Right renal cortex interstitium (tissue), 3 donors: ENCODE measurements around the gene LGALS4. TPM values are rescaled to one million over a fixed set of nuclear protein-coding genes. Genes with fewer than 3 reads are reported as not detected.
A peak's percentile ranks its signal among the peaks of the same experiment; 100 is the strongest.
"Not testable (repeated sequence)": the region's sequence is repeated elsewhere in the genome, so short reads cannot be mapped to it uniquely, and the experiment has no call there.

Experiments
- DNase-seq, 3 donors: peaks; one replicate each; pipeline ENCODE4 v3.0.0-alpha.2; 2013; ENCODE audit warnings: low read depth in 3 of 3, low spot score in 2 of 3
- polyA plus RNA-seq, 3 donors: library from polyadenylated mRNA; unstranded; fragments of 120-200 nt; gene quantifications; one replicate each; pipeline ENCODE4 v1.2.1, GENCODE V29; 2013; ENCODE audit not compliant: insufficient read length in 3 of 3

Gene LGALS4
- polyA plus RNA-seq, 3 donors = 0.72 to 1.6 (median 1.1) TPM

DNA sequence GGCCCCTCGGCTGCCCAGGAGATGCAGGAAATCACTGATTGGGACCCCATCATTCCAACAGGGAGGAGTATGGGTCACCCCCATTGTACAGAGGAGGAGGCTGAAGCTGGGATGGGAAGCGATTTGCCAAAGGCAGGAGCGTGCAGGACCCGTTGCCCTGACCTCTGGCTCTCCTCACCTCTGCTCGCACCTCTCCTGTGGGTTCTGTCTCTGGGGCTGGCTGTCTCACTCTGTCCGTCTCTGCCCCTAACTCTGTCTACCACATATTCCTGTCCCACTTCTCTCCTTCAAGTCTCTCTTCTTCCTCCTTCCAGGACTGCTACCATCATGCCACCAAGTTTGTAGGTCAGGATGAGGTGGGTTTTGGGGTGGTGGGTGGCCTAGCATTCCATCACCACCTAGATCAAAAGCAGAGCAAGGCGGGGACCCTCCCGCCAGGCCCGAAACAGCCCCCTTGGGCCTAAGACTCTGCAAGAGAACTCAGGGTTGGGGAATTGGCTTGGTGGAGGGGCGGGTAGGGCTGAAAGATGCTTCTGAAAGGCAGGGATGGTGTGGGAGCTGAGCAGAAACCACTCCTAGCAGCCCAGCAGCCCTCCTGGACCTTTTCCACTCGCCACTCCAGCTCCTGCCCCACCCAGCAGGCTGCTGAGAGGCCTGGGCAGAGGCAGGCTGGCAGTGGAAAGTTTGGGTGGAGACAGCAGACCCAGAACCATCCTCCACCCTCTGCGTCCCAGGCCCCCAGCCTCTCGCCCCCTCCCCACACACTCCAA lies 38.4 kb downstream of the LGALS4 start:
- no peak for DNase-seq

DNA sequence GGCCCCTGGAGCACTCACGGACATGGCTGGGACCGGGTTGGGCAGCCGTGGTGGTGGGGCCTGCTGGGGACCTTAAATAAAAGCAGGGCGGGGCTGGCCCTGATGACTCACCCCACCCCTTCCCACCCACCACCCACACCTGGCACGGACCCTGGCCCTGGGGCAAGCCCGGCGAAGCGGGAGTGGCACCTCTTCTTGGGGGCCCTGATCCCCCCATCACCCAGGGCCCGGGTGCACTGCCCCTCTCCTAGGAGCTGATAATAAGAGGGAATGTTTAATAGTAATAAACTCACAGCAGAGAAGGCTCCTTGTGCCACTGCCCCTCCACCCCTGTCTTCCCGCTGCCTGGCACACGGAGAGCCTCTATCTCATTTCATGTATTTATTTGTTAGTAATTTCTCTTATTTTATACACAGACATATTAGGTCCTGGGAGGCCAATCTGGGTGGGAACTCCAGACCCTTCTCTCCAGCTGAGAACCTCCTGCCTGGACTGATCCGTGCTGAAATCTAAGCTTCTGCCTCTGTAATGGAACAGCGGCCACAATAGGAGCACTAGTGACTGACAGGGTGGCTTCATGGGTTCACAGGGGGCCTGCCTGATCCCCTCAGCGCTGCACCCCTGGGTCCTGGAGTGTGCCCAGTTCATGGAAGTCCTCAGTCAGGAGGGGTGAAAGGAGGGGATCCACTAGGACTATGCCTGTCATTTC lies 39.1 kb downstream of the LGALS4 start, which contains the start of gene LGALS7:
Gene LGALS7 (minus strand): TSS at position 49 of the 709 bp plus-strand sequence. CDS start 25 bp downstream, at position 24.
- no peak for DNase-seq

DNA sequence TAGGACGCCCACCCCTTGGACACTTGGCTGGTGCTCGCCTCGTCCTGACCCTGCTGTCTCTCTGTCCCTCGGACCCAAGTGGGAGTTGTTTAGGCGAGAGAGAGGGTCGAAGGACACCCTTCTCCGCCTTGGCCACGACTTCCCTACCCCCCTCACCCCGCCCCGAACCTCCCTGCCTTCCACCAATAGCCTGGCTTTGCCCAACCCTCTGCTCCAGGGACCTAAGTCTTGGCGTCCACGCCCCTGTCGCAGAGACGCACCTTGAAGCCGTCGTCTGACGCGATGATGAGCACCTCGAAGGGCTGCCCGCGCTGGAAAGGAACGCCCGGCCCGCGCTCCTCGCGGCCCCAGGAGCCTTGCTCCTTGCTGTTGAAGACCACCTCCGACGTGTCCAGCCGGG lies 41.2 kb downstream of the LGALS4 start:
- not testable (repeated sequence) for DNase-seq

DNA sequence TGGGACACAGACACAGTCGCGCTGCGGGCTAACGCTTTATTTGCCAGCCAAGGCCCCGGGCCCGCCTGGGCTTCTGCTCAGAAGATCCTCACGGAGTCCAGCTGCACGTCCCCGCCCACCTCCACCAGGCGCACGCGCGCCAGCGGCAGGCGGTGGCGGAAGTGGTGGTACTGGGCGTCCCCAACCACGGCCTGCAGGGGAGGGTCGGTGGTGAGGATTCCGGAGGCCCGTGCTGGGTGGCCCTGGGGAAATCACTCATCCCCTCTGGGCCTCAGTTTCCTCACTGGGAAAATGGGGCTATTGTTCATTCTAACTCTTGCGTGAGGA lies 41.8 kb downstream of the LGALS4 start:
- DNase-seq = not testable (repeated sequence)

DNA sequence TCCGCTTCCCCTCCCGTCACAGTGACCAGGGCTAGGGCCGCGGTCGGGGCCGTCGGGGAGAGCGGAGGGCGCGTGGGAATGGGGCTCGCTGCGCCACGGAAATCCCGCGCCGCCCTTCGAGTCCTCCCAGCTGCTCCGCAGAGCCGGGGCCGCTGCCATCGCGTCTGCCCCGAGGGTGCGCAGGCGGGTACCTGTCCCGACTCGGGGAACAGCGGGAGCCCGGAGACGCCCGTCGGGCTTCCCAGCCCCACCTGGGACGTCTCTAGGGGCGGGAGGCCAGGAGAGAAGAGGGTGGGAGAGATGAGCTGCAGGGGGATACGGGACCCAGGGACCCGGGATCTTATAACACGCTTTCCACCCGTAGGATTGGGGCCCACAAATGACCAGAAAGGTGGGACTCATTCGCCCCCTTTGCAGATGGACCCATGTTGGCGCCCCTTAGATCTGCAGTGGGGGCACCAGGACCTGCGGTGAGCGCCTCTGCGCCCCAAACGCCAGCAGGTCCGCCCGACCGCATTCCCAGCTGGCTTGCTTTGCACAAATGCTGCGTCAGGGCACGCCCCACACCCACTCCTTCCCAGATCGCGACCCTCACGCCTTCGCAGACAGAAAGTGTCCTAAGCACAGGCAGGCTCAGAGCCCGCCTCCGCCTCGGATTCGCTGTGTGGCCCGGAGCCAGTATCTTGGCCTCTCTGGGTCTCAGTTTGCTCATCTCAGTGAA lies 42.4 kb downstream of the LGALS4 start:
- not testable (repeated sequence) for DNase-seq

DNA sequence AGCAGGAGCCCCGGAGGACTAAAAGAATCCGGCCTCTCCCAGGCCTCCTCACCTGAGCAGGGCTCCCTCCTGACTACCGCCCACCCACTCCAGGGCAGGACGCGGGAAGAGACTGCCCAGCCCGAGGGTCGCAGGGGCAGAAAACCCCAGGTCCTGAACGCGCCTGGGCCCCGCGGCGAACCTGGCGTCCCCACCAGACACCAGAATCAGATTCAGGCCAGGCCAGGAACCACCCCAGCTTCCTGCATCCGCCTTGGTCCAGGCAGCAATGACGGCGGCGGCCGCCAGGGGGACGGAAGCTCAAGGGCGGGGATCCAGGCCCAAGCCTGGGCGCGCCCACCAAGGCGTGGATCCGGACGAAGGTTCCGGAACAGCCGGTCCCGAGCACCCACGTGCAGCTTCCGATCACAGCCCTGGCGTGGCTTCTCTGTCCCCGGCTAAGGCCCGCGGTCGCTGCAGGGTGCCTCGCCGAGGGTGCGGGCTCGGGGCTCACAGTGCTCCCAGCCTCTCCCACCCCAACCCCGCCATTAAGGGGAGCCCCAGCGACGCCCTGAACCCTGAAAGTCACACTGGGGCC lies 43.0 kb downstream of the LGALS4 start:
- peak; percentile 40 to 60 (median 41) for DNase-seq

DNA sequence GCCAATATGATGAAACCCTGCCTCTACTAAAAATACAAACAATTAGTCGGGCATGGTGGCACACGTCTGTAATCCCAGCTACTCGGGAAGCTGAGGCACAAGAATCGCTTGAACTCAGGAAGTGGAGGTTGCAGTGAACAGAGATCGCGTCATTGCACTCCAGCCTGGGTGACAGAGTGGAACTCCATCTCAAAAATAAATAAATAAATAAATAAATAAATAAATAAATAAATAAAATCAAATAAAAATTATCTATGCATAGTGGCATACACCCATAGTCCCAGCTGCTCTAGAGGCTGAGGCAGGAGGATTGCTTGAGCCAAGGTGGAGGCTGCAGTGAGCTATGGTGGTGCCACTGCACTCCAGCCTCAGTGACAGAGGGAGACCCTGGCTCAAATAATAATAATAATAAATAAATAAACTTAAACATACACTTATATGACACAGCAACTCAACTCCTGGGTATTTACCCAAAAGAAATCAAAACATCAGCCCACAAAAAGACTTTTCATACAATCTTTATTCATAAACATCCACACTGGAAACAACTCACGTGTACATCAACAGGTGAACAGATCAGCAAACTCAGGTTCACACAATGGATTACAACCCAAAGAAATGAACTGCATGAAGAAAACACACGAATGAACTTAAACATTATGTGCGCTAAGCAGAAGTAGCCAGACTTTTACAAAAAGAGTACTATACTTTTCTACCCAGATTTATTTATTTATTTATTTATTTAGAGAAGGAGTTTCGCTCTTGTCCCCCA lies 46.3 kb downstream of the LGALS4 start:
- no peak for DNase-seq

DNA sequence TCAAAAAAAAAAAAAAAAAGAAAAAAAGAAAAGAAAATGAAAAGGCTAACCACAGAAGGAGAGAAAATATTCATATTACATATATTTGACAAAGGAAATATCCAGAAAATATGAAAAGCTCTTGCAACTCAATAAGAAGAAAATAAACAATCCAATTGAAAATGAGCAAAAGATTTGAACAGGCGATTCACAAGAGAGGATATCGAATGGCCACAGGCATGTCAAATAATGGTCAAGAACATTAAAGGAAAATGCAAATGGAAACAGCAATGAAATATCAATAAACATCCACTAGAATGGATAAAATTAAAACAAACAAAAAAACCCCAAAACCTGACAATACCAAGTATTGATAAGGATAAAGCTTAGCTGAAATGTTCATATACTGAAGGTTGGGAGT lies 47.5 kb downstream of the LGALS4 start:
- DNase-seq = no peak

DNA sequence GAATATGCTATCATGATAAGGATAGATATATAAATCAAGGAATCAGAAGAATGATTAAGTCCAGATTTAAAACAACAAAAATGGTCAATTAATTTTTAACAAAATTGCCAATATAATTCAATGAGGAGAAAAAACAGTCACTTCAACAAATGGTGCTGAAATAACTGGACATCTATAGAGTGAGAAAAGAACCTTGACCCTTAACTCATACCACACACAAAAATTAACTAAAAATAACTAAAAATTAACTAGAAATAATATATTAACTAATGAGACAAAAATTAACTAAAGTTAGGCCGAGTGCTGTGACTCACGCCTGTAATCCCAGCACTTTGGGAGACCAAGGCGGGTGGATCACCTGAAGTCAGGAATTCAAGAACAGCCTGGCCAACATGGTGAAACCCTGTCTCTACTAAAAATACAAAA lies 48.9 kb downstream of the LGALS4 start:
- DNase-seq = no peak

DNA sequence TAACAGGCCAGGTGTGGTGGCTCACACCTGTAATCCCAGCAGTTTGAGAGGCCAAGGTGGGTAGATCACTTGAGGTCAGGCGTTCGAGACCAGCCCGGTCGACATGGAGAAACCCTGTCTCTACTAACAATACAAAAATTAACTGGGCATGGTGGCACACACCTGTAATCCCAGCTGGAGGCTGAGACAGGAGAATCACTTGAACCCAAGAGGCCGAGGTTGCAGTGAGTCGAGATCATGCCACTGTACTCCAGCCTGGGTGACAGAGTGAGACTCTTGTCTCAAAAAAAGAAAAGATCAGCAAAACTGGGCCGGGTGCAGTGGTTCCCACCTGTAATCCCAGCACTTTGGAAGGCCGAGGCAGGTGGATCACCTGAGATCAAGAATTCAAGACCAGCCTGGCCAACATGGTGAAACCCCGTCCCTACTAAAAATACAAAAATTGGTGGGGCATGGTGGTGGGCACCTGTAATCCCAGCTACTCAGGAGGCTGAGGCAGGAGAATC lies 50.8 kb downstream of the LGALS4 start:
- not testable (repeated sequence) for DNase-seq

DNA sequence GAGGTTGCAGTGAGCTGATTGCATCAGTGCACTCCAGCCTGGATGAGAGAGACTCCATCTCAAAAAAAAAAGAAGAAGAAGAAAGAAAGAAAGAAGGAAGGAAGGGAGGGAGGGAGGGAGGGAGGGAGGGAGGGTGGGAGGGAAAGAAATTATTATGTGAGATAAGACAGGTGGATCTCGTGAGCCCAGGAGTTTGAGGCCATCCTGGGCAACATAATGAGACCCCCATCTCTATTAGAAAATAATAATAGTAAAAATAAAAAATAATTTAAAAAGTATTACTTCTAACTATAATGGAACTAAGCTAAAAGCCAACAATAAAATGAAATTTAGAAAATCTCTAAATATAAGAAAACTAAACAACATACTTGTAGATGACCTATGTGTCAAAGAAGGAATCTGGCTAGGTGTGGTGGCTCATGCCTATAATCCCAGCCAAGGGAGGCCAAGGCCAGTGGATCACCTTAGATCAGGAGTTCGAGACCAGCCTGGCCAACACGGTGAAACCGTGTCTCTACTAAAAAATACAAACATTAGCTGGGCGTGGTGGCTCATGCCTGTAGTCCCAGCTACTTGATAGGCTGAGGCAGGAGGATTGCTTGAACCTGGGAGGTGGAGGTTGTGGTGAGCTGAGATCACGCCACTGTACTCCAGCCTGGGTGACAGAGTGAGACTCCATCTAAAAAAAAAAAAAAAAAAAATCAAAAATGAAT lies 51.8 kb downstream of the LGALS4 start:
- DNase-seq = not testable (repeated sequence)

DNA sequence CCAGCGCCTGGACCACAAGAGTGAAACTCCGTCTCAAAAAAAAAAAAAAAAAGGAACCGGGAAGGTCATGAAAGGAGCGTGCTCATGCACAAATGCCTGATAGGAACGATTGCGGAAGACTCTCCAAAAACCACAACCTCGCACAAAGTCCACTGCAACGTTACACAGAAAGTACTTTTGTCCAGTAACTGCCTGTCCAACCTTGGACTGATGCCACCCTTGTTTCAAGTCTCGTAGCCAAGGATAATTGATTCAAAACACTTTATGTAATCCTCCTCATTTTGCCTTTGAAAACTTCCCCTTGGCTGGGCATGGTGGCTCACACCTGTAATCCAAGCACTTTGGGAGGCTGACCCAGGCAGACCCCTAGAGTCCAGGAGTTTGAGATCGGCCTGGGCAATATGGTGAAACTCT lies 53.1 kb downstream of the LGALS4 start:
- DNase-seq = no peak

DNA sequence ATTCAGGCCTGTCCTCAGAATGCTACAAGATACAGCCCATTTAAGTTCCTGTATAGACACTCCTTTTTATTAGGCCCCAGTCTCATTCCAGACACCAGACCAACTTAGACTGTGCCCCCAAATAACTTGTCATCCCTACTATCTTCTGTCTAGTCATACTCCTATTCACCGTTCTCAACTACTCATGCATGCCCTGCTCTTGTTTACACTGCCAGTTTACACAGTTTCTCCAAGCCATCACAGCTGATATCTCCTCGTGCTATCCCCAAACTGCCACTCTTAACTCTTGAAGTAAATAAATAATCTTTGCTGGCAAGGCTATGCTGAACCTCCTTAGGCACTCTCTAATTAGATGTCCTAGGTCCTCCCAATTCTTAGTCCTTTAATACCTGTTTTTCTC lies 58.5 kb downstream of the LGALS4 start:
- not testable (repeated sequence) for DNase-seq

DNA sequence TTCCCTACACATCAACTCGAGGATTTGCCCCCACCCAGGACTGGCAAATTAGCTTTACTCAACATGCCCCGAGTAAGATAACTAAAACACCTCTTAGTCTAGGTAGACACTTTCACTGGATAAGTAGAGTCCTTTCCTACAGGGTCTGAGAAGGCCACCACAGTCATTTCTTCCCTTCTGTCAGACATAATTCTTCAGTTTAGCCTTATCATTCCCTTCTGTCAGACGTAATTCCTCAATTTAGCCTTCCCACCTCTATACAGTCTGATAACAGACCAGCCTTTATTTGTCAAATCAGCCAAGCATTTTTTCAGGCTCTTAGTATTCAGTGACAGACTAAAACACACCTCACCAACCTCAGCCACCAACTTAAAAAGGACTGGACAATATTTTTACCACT lies 59.0 kb downstream of the LGALS4 start:
- DNase-seq = not testable (repeated sequence)

Other genes starting within 250 kb of the LGALS4 start
- 1 to 10 TPM; 2.5 to 2.9 (median 2.6) TPM for gene MAP4K1, start 195.0 kb downstream of the LGALS4 start, polyA plus RNA-seq
- 100 to 1,000 TPM; 339 to 385 (median 343) TPM for gene EIF3K, start 193.8 kb downstream of the LGALS4 start, polyA plus RNA-seq
- 100 to 1,000 TPM; 623 to 719 (median 641) TPM for gene ACTN4, start 165.3 kb downstream of the LGALS4 start, polyA plus RNA-seq
- 1 to 10 TPM; 4.2 to 5.8 (median 4.7) TPM for gene CAPN12, start 68.5 kb downstream of the LGALS4 start, polyA plus RNA-seq
- gene LGALS7, start 39.4 kb downstream of the LGALS4 start, polyA plus RNA-seq = 1 to 10 TPM in 1 of 3 donors, under 1 TPM in 1, not detected in 1; 0.40 to 1.2 TPM
- gene LGALS7B, start 23.7 kb downstream of the LGALS4 start, polyA plus RNA-seq = 1 to 10 TPM in 2 of 3 donors, not detected in 1; 1.4 TPM
- gene ECH1, start 18.8 kb upstream of the LGALS4 start, polyA plus RNA-seq = 100 to 1,000 TPM; 144 to 168 (median 151) TPM
- gene HNRNPL, start 37.0 kb upstream of the LGALS4 start, polyA plus RNA-seq = 100 to 1,000 TPM; 473 to 492 (median 480) TPM
- gene RINL, start 65.3 kb upstream of the LGALS4 start, polyA plus RNA-seq = 1 to 10 TPM; 6.3 to 8.4 (median 6.5) TPM
- 10 to 100 TPM; 35.8 to 41.0 (median 38.5) TPM for gene SIRT2, start 86.7 kb upstream of the LGALS4 start, polyA plus RNA-seq
- gene NFKBIB, start 87.0 kb upstream of the LGALS4 start, polyA plus RNA-seq = 1 to 10 TPM; 6.9 to 7.9 (median 7.7) TPM
- gene CCER2, start 99.2 kb upstream of the LGALS4 start, polyA plus RNA-seq = under 1 TPM; 0.41 to 0.65 (median 0.42) TPM
- 10 to 100 TPM; 31.4 to 36.7 (median 34.6) TPM for gene SARS2, start 117.8 kb upstream of the LGALS4 start, polyA plus RNA-seq
- gene MRPS12, start 118.0 kb upstream of the LGALS4 start, polyA plus RNA-seq = 10 to 100 TPM; 15.2 to 21.4 (median 15.8) TPM
- 10 to 100 TPM; 57.6 to 59.5 (median 57.6) TPM for gene FBXO17, start 162.8 kb upstream of the LGALS4 start, polyA plus RNA-seq
- gene FBXO27, start 219.6 kb upstream of the LGALS4 start, polyA plus RNA-seq = 1 to 10 TPM; 6.3 to 7.3 (median 7.0) TPM